Neural cell (in vitro differentiated cells): ENCODE measurements around the gene AHI1. TPM values are rescaled to one million over a fixed set of nuclear protein-coding genes. Genes with fewer than 3 reads are reported as not detected.

ENCODE experiments used
- H2AFZ ChIP-seq: fragments of 200-600, 300-800 bp; sonication (generic), shearing (Covaris generic); 2 replicates; pipeline ENCODE4 v1.6.0; 2014; ENCODE audit warnings: low read depth, mild to moderate bottlenecking, antibody characterized with exemption, low read length, moderate library complexity
- H3F3A ChIP-seq: fragments of 200-600 bp; shearing (Covaris generic); 2 replicates; pipeline ENCODE4 v1.6.1; 2016; ENCODE audit warnings: mild to moderate bottlenecking, moderate library complexity, mixed read lengths, antibody characterized with exemption, low read length; ENCODE audit not compliant: insufficient read depth, poor library complexity, severe bottlenecking
- H3K27ac ChIP-seq: fragments of 200-600, 300-800 bp; sonication (generic), shearing (Covaris generic); 2 replicates; pipeline ENCODE4 v1.5.1; 2014; ENCODE audit warnings: mild to moderate bottlenecking, low read length, moderate library complexity
- H3K27me3 ChIP-seq: fragments of 300-800, 200-600 bp; sonication (generic), shearing (Covaris generic); 2 replicates; pipeline ENCODE4 v1.6.0; 2014; ENCODE audit warnings: mild to moderate bottlenecking, low read depth, low read length, moderate library complexity; ENCODE audit not compliant: insufficient read depth
- H3K36me3 ChIP-seq: fragments of 300-800, 200-600 bp; sonication (generic), shearing (Covaris generic); 2 replicates; pipeline ENCODE4 v1.5.1; 2014; ENCODE audit warnings: mild to moderate bottlenecking, antibody characterized with exemption, low read length, moderate library complexity; ENCODE audit not compliant: insufficient read depth
- H3K4me2 ChIP-seq: fragments of 300-800, 200-600 bp; sonication (generic), shearing (Covaris generic); 2 replicates; pipeline ENCODE4 v1.6.0; 2014; ENCODE audit warnings: mild to moderate bottlenecking, low read length
- H3K4me3 ChIP-seq: fragments of 300-800, 200-600 bp; sonication (generic), shearing (Covaris generic); 2 replicates; pipeline ENCODE4 v1.5.1; 2014; ENCODE audit warnings: mild to moderate bottlenecking, low read length, moderate library complexity
- H3K79me2 ChIP-seq: fragments of 200-600 bp; shearing (Covaris generic); replicated peaks from 2 replicates; pipeline ENCODE4 v1.6.0; 2014; ENCODE audit warnings: mild to moderate bottlenecking, low read length, moderate library complexity; ENCODE audit not compliant: insufficient read depth
- H3K9ac ChIP-seq: fragments of 300-800, 200-600 bp; sonication (generic), shearing (Covaris generic); 2 replicates; pipeline ENCODE4 v1.6.1; 2016; ENCODE audit warnings: mild to moderate bottlenecking, low read length, mixed read lengths
- H3K9me2 ChIP-seq: fragments of 200-600 bp; shearing (Covaris generic); 2 replicates; pipeline ENCODE4 v1.6.1; 2016; ENCODE audit warnings: mild to moderate bottlenecking, low read length, mixed read lengths; ENCODE audit not compliant: insufficient read depth
- H3K9me3 ChIP-seq: fragments of 200-600, 300-800 bp; sonication (generic), shearing (Covaris generic); 2 replicates; pipeline ENCODE4 v1.6.1; 2016; ENCODE audit warnings: mild to moderate bottlenecking, mixed run types, low read length, moderate library complexity, mixed read lengths
- H4K20me1 ChIP-seq: fragments of 200-600 bp; shearing (Covaris generic); 2 replicates; pipeline ENCODE4 v1.6.1; 2016; ENCODE audit warnings: mild to moderate bottlenecking, mixed run types; ENCODE audit not compliant: insufficient read depth
- CTCF ChIP-seq: fragments of 450-650 bp; IDR thresholded peaks from 2 replicates; pipeline ENCODE4 v1.5.1; 2014; ENCODE audit warnings: antibody characterized with exemption, mild to moderate bottlenecking, moderate library complexity; ENCODE audit not compliant: poor library complexity, severe bottlenecking
- EP300 ChIP-seq: fragments of 450-650 bp; conservative IDR thresholded peaks from 2 replicates; pipeline ENCODE4 v1.6.1; 2014; ENCODE audit warnings: antibody characterized with exemption, mild to moderate bottlenecking, moderate library complexity; ENCODE audit not compliant: poor library complexity, severe bottlenecking
- EZH2 ChIP-seq: fragments of 200-600, 300-800 bp; shearing (Covaris generic), sonication (generic); IDR thresholded peaks from 2 replicates; pipeline ENCODE4 v1.6.1; 2014; ENCODE audit warnings: antibody characterized with exemption, low read length, borderline replicate concordance, mild to moderate bottlenecking; ENCODE audit not compliant: insufficient read depth, poor library complexity, severe bottlenecking
- MXI1 ChIP-seq: fragments of 450-650 bp; conservative IDR thresholded peaks from 2 replicates; pipeline ENCODE4 v1.6.1; 2014; ENCODE audit warnings: antibody characterized with exemption, mild to moderate bottlenecking; ENCODE audit not compliant: poor library complexity, severe bottlenecking
- POLR2AphosphoS5 ChIP-seq: IDR thresholded peaks from 2 replicates; pipeline ENCODE4 v1.6.1; 2012
- RAD21 ChIP-seq: fragments of 450-650 bp; conservative IDR thresholded peaks from 2 replicates; pipeline ENCODE4 v1.6.1; 2014; ENCODE audit warnings: antibody characterized with exemption, mild to moderate bottlenecking, moderate library complexity
- REST ChIP-seq: IDR thresholded peaks from 2 replicates; pipeline ENCODE4 v1.6.1; 2012; ENCODE audit warnings: borderline replicate concordance
- SMC3 ChIP-seq: fragments of 450-650 bp; conservative IDR thresholded peaks from 2 replicates; pipeline ENCODE4 v1.6.1; 2014; ENCODE audit warnings: antibody characterized with exemption, mild to moderate bottlenecking, moderate library complexity; ENCODE audit not compliant: poor library complexity
- TAF1 ChIP-seq: IDR thresholded peaks from 2 replicates; pipeline ENCODE4 v1.6.1; 2012; ENCODE audit warnings: low read depth
- polyA plus RNA-seq: library from polyadenylated mRNA; depleted of rRNA; stranded (reverse); fragments of >200 nt; gene quantifications from 2 replicates; pipeline ENCODE4 v1.2.3, GENCODE V29; 2014

AHI1 gene
- polyA plus RNA-seq, 1 donor from 2014 or later, result 58.2 TPM

- H3K4me3 ChIP-seq, result no peak overlapping the region
- no peak overlapping the region for H3K4me2 ChIP-seq
- H3K27ac ChIP-seq, result no peak overlapping the region
- no peak overlapping the region for H2AFZ ChIP-seq
- no peaks in the 10 kb centered on the region for H3K27me3 ChIP-seq
- H3K9ac ChIP-seq, result no peak overlapping the region
- H3K79me2 ChIP-seq, result no peaks in the 10 kb centered on the region
- no peaks in the 10 kb centered on the region for H4K20me1 ChIP-seq
- TF ChIP-seq SMC3, result no peak
- no peak for TF ChIP-seq TAF1
- no peak for TF ChIP-seq POLR2AphosphoS5
- no peak for TF ChIP-seq EZH2
- no peak for TF ChIP-seq EP300
- TF ChIP-seq CTCF, result no peak
- TF ChIP-seq REST, result no peak
- TF ChIP-seq RAD21, result no peak
- no peak for TF ChIP-seq MXI1
- no peaks in the 10 kb centered on the region for H3K36me3 ChIP-seq
- no peaks in the 10 kb centered on the region for H3K9me2 ChIP-seq
- H3F3A ChIP-seq, result no peaks in the 10 kb centered on the region
- H3K9me3 ChIP-seq, result no peaks in the 10 kb centered on the region
Measured at GRCh38 chr6:135527116-135527959, 29.8 kb upstream of the AHI1 start.

- no peaks in the 10 kb centered on the region for H3K79me2 ChIP-seq
- TF ChIP-seq SMC3 (no peak), RAD21 (no peak), REST (no peak), CTCF (no peak), TAF1 (no peak), EP300 (no peak), EZH2 (no peak), POLR2AphosphoS5 (no peak), MXI1 (no peak)
- H3K9me3 ChIP-seq, result no peaks in the 10 kb centered on the region
- no peaks in the 10 kb centered on the region for H3K27me3 ChIP-seq
- H3K36me3 ChIP-seq, result no peaks in the 10 kb centered on the region
- H3K9ac ChIP-seq, result no peak overlapping the region
- no peaks in the 10 kb centered on the region for H3K9me2 ChIP-seq
- no peak overlapping the region for H2AFZ ChIP-seq
- H3K4me2 ChIP-seq, result no peak overlapping the region
- no peak overlapping the region for H3K4me3 ChIP-seq
- no peak overlapping the region for H3K27ac ChIP-seq
- no peaks in the 10 kb centered on the region for H4K20me1 ChIP-seq
- H3F3A ChIP-seq, result no peaks in the 10 kb centered on the region
Measured at GRCh38 chr6:135525594-135525993, 28.1 kb upstream of the AHI1 start.
